Fibroblast of skin of abdomen (primary cell): Measurements from ENCODE around the gene ZPBP2. TPM values are rescaled to one million over a fixed set of nuclear protein-coding genes. Genes with fewer than 3 reads are reported as not detected.
"Not testable (repeated sequence)": the region's sequence is repeated elsewhere in the genome, so short reads cannot be mapped to it uniquely, and the experiment has no call there.

Source experiments
- DNase-seq: peaks from one replicate; pipeline ENCODE4 v3.0.0-alpha.2; 2013
- polyA plus RNA-seq, 2 experiments: library from polyadenylated mRNA; unstranded; fragments of 120-200 nt; gene quantifications; one replicate each; pipeline ENCODE4 v1.2.1, GENCODE V29; 2013; ENCODE audit not compliant: insufficient read length in 2 of 2

The ZPBP2 gene, protein sequence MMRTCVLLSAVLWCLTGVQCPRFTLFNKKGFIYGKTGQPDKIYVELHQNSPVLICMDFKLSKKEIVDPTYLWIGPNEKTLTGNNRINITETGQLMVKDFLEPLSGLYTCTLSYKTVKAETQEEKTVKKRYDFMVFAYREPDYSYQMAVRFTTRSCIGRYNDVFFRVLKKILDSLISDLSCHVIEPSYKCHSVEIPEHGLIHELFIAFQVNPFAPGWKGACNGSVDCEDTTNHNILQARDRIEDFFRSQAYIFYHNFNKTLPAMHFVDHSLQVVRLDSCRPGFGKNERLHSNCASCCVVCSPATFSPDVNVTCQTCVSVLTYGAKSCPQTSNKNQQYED
- polyA plus RNA-seq (2013, experiment 1 of 2; ENCODE audit: insufficient read length) = not detected
- polyA plus RNA-seq (2013, experiment 2 of 2; ENCODE audit: insufficient read length) = not detected

GRCh38 chr17:39867880-39868553 lies at the start of gene ZPBP2:
TSS of gene ZPBP2 (plus strand) at chr17:39868202. CDS start at chr17:39868355, 153 bp downstream.
- peak; percentile 2 for DNase-seq

GRCh38 chr17:39818358-39819000 lies 49.5 kb upstream of the ZPBP2 start:
- no peak for DNase-seq

DNA sequence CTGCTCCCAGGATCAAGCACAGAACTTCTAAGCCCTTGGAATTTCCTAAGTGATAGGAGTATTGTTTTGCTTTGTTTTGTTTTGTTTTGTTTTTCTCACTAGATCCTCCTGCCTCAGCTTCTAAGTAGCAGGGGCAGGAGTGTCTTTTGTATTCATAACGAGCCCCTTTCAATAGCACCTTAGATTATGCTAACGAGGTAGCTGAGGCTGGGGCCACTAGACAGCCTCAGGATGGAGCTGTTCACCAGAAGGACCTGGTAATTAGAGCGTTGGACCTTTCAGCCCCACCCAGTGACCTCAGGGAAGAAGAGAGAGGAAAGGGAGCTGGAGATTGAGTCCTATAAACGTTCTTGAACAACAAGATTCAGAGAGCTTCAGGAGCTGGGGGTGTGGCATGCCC lies 47.5 kb upstream of the ZPBP2 start:
- DNase-seq = no peak

DNA sequence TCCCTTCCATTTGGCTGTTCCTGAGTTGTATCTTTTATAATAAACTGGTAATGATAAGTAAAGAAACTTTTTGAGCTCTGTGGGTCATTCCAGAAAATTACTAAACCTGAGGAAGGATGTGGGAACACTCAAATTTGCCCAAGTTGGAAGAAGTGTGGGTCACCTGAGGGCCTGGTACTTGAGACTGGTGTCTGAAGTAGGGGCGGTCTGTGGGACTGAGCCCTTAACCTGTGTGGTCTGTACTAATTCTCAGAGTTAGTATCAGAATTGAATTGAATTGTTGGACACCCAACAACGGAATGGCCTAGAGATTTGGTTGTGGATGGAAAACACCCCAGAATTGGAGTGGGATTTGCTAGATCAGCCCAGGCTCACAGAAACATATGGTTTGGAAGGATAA lies 47.0 kb upstream of the ZPBP2 start:
- DNase-seq = no peak

DNA sequence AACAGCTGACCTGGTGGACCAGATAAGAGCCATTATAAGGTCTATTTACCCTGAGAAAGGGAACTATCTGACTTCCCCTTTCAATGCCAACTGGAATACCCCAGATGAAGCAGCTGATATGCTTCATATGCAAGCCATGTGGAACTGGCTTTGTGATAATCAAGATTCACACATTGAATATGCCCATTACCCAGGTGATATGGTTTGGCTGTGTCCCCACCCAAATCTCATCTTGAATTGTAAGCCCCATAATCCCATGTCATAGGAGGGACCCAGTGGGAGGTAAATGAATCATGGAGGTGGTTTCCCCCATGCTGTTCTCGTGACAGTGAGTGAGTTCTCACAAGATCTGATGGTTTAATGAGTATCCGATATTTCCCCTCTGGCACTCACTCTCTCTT lies 46.0 kb upstream of the ZPBP2 start:
- DNase-seq = no peak

DNA sequence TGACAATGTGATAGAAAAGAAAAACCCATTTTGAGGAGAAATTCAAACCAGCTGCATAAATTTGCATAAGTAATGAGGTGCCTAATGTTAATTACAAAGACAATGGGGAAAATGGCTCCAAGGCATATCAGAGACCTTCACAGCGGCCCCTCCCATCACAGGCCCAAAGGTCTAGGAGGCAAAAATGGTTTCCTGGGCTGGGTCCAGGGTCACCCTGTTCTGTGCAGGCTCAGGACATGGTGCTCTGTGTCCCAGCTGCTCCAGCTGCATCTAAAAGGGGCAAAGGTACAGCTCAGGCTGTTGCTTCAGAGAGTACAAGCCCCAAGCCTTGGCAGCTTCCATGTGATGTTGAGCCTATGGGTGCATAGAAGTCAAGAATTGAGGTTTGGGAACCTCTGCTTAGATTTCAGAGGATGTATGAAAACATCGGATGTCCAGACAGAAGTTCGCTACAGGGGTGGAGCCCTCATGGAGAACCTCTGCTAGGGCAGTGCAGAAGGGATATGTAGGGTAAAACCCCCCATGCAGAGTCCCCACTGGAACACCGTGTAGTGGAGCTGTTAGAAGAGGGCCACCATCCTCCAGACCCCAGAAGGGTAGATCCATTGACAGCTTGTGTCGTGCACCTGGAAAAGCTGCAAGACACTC lies 44.5 kb upstream of the ZPBP2 start:
- no peak for DNase-seq

DNA sequence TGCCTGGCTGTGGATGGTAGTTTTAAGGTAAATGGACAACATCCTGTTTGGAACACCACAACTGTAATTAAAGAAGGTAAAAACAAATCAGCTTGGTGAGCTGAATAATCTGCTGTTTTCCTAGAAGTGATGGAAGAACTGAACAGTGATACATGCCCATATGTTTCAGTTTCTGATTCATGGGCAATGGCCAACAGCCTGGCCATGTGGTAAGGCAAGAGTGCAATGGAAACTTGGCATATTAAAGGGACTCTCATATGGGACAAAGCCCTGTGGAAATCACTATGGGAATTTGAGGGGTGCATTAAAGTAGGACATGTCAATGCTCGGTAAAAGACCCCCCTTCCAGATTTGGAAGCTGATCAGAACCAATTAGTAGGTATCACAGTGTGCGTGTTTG lies 41.7 kb upstream of the ZPBP2 start:
- no peak for DNase-seq

DNA sequence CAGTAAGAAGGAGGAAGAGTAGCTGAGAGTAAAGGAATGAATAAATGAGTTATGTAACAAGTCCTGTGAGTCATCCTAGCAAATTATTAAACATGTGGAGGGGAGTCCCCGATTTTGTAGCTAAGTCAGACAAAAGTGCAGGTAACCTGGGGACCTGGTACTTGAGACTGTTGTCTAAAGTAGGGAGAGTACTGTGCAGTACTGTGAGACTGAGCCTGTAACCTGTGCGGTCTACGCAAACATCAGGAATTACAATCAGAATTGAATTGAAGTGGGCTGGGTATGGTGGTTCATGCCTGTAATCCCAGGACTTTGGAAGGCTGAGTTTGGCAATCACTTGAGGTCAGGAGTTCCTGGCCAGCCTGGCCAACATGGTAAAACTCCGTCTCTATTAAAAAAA lies 39.6 kb upstream of the ZPBP2 start:
- no peak for DNase-seq

DNA sequence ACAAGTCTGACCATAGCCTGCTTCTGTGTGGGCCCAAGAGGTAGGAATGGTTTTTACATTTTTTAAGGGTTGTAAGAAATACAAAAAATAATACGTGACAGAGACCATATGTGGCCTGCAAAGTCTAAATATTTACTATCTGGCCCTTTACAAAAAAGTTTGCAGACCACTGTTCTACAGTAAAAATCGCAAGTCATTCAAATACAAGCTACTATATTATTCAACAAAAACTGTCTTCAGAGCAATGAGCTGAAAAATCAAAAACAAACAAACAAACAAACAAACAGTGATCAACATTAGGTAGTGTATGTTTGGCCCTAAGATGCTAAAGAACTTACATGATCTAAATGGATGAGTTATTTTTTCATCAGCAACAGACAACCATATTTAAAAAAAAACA lies 36.4 kb upstream of the ZPBP2 start:
- no peak for DNase-seq

DNA sequence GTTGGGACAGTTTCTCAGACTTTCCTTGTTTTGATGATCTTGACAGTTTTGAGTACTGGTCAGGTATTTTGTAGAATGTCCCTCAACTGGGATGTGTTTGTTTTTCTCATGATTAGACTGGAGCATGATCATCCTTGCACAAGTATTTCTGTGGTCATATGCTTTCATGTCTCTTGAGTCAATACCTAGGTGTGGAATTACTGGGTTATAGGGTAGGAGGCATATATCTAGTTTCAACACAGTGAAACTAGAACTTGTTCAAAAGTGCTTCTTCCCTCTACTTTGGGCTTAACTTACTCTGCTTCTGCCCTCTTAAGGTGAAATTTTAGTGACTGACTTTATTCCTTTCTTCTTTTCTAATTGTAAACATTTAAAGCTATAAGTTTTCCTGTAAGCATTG lies 34.0 kb upstream of the ZPBP2 start:
- DNase-seq = no peak

DNA sequence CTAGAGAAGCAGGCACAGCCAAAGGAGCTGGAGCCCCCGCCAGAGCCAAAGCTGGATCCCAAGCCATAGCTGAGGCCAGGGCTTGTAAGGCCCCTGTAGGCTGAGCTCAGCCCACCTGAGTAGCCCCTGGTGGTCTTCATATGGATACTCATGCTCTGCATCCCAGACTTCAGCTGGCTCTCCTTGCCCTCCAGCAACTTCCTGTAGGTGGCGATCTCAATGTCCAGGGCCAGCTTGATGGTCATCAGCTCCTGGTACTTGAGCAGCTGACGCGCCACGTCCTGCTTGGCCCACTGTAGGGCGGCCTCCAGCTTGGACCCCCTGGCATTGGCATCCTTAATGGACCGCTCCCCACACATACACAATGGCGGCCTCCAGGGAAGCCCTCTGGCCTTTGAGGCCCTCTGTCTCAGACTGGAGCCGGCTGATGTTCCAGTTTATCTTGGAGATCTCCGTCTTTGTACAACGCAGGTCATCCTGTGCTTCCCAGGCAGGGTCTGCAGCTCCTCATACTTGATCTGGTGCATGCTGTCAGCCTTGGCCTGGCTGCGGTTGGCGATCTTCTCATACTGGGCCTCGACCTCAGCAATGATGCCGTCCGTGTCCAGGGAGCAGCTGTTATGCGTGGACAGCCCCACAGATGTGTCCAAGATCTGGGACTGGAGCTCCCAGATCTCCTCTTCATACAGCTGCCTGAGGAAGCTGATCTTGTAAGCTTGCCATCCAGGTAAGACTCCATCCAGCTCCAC lies 32.8 kb upstream of the ZPBP2 start:
- DNase-seq = no peak

- no peak for DNase-seq
Measured at GRCh38 chr17:39836117-39836516, 31.9 kb upstream of the ZPBP2 start.

DNA sequence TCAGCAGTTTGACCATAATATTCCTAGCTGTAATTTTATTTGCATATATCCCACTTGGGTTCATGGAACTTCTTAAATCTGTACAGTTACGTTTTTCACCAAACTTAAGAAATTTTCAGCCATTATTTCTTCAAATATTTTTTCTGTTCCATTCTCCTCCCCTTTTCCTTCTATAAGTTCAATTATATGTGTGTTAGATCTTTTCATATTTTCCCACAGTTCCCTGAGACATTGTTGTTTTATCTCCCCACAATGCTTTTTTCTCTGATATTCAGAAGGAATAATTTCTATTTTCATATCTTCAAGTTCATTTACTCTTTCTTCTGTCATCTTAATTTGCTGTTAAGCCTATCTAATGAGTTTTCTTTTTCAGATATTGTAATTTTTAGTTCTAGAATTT lies 29.9 kb upstream of the ZPBP2 start:
- DNase-seq = no peak

GRCh38 chr17:39838784-39839183 lies 29.2 kb upstream of the ZPBP2 start:
- no peak for DNase-seq

- DNase-seq = no peak
Measured at GRCh38 chr17:39841134-39841683, 26.8 kb upstream of the ZPBP2 start.

- DNase-seq = no peak
Measured at GRCh38 chr17:39845052-39845846, 22.8 kb upstream of the ZPBP2 start.

DNA sequence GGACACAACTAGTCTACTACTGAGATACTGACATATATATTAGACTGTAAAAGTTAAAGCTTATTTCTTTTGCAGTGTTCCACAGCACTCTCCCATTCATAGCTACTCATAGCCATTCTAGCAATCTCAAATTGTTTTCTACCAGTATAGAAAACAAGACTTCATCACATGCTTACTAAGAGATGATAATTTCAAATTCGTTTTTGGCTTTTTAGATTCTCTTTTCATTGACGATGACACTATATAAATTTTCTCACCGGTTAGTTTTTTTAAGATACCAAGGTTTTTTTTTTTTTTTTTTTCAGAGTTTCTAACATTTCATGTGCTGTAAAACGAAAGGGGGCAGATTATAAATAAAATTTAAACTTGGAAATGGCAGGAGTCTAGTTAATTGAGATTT lies 21.8 kb upstream of the ZPBP2 start:
- DNase-seq = no peak

DNA sequence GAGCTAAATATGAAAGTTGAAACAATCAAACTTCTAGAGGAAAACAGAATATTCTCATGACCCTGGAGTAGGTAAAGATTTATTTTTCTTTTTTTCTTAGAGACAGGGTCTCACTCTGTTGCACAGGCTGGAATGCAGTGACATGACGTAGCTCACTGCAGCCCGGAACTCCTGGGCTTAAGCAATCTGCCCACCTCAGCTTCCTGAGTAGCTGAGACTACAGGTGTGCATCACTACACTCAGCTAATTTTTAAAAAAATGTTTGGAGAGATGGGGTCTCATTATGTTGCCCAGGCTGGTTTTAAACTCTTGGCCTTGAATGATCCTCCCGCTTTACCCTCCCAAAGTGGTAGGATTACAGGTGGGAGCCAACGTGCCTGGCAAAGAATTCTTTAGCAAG lies 19.4 kb upstream of the ZPBP2 start:
- no peak for DNase-seq

DNA sequence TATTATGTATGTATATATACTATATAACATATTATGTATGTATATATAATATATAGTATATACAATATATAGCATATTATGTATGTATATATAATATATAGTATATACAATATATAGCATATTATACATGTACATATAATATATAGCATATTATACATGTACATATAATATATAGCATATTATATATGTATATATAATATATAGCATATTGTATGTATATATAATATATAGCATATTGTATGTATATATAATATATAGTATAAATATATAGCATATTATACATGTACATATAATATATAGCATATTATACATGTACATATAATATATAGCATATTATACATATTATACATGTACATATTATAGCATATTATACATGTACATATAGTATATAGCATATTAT lies 17.8 kb upstream of the ZPBP2 start:
- not testable (repeated sequence) for DNase-seq

DNA sequence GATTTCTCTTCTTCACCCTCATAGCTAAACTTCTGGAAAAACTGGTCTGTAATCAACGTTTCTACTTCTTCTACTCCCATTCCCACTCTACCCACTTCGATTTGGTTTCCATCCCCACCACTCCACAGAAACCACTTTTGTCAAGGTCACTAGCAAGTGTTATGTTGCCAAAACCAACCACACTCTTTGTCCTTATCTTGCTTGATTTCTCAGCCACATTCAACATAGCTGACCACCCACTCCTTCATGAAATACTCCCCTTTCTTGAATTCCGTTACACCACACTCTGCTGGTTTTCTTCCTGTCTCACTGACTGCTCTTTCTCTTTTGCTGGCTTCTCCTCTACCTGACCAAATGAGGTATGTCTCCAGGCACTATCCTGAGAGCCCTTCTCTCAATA lies 15.8 kb upstream of the ZPBP2 start:
- DNase-seq = no peak

- no peak for DNase-seq
Measured at GRCh38 chr17:39854909-39855308, 13.1 kb upstream of the ZPBP2 start.
